HTR-8/SVneo (cell line): Measurements from ENCODE around the gene MEIOB.
A peak's percentile ranks its signal among the peaks of the same experiment; 100 is the strongest.
"Not testable (repeated sequence)": the region's sequence is repeated elsewhere in the genome, so short reads cannot be mapped to it uniquely, and the experiment has no call there.

Experiments
- DNase-seq: peaks from one replicate; pipeline ENCODE4 v3.0.0; 2011; ENCODE audit warnings: low spot score, mixed read lengths; ENCODE audit not compliant: insufficient read length
- FAIRE-seq: peaks from 2 replicates; lab custom pipeline; 2011; peaks lifted over from hg19 to GRCh38; lab: Jason Lieb, UNC

Gene MEIOB

GRCh38 chr16:1817716-1818115 lies 54.2 kb downstream of the MEIOB start:
- no peak for DNase-seq
- FAIRE-seq: no peak

- FAIRE-seq: no peak
- no peak for DNase-seq
Observed at GRCh38 chr16:1817276-1817589, 54.7 kb downstream of the MEIOB start.

DNA sequence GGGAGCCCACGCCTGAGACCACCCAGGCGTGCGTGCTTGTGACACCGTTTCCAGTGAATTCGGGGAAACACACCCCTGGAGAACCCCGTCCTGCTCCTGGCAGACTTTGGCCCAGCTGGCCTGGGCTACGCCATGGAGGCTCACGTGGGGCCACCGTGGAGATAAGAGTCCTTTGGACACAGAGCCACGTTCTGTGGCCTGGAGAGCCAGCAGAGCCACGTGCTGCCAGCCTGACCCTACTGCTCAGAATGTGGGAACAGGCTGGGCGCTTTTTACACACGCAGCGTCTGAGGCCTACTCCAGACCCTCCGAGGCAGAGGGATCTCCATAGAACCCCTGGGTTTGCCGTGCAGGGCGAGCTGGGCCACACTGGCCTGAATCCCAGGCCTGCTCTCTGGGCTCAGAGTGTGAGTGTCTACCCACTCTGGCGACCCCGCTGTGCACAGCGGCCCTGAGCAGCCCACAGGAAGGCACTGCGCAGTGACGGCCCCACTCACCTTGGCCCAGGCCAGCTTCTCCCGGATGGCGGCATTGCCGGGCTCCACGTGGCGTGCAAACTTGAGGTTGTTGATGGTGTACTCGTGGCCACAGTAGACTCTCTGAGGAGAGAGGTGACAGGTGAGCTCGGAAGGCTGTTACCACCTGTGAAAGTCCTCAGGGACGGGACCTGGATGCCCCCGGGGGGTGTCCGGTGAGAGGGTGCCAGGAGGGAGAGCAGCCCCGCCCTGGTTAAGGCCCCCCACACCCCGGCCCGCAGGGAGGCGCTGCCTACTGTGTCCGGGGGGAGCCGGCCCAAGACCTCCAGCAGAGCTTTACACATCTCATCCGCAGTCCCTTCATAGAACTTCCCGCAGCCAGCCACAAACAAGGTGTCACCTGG lies 55.3 kb downstream of the MEIOB start:
- FAIRE-seq (no peak), DNase-seq (no peak)

DNA sequence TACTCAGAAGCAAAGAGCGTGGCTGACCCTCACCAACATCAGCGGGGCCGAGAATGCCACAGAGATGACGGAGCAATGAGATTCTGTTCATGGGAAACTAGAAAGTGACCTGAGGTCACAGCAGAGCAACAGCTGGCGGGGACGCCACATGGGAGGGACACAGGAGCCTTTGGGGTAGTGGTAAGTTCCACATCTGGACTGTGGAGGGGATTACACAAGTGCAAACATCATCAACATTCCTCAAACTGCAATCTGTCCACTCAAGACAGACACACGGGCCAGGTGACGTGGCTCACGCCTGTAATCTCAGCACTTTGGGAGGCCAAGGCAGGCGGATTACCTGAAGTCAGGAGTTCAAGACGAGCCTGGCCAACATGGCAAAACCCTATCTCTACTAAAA lies 56.5 kb downstream of the MEIOB start:
- FAIRE-seq: no peak
- DNase-seq: no peak

DNA sequence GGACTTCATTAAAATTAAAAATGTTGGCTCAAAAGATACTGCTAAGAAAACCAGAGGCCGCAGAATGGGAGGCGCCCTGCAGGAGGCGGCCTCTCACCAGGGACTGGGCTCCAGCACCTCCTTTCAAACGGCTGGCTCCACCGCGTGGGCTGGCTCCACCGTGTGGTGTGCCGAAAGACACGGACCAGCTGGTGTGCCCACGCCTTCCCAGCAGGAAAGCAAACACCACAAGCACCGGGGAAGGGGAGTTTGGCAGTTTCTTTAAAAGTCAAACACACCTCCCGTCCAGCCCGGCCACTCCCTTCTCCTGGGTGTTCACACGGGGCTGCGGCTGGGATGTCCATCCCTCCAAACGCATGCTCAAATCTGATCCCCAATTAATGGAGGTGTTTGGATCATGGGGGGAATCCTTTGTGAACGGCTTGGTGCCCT lies 59.2 kb downstream of the MEIOB start:
- DNase-seq: peak; percentile 15
- FAIRE-seq: no peak

DNA sequence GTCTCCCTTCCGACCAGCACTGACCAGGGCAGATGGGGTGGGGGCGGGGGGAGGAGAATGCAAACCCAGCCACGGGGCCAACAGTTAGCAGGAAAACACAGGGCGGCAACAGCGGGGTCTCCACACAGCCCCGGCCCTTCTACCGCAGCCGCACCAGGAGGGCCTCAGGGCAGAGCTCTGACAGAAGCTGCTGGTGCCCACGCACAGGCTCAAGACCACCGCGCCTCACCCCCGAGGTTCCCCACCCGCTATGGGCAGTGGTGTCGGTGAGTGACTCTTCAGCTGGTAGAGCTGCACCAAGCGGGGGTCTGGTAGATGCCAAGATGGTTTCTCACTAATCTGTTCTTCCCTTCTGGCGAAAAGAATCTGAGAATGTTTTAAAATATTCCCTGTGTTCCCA lies 61.4 kb downstream of the MEIOB start:
- DNase-seq (no peak), FAIRE-seq (no peak)

DNA sequence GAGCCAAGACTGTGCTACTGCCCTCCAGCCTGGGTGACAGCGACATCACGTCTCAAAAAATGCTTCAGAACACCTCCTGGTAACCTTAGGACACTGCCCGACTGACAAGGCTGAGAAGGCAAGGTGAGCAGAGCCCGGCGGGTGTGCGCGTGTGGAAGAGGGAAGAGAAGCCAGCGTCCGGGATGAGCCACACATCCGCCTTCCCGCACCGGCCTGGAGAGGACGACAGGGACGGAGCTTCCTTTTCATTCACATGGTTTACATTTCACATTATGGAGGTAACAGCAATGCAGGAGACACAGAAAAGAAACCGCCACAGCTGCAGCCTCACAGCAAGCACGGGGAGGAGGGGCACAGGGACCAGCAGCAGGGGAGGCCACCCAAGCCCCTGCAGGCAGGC lies 61.9 kb downstream of the MEIOB start:
- no peak for FAIRE-seq
- no peak for DNase-seq

DNA sequence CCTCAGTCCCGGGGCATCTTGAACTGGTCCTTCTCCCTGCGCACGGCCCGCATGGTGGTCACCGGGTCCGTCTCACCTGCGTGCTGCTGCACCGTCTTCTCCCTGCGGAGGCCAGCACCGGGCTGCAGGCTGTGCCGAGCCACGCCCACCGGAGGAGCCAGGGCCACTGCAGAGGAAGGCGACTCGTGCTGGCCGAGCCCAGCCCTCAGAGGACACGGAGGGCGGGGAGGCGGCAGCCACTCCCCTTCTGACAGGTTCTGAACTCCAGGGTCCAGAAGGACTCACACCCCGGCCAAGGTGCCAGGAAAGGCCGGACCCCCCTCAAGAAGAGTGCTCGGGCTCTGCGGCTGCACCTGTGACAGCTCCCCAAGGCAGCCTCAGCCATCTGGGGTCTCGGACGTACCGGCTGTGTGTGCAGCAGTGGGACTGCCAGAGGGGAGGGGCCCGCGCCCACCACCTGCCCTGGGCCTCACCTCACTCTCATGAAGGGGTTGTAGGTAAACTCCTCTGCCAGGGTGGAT lies 62.6 kb downstream of the MEIOB start:
- FAIRE-seq: no peak
- no peak for DNase-seq

- FAIRE-seq (no peak), DNase-seq (no peak)
Observed at GRCh38 chr16:1808691-1809090, 63.3 kb downstream of the MEIOB start.

DNA sequence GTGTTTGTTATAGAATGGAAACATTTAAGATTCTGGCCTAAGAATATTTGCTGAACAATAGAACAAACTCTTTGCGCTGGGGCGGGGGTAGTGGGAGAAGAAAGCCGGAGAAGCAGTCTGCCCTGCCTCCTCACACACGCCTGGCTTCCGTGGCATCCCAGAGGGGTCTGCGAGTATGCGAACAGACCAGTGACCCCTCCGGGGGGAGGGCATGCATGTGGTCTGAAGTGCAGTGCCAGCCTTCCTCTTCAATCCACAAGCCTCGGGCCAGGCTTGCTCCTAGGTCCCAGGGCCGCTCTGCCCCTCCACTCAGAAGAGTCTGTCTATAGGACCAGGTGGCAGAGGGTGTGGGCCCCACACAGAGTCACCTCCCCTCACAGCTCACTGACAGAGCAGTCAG lies 64.3 kb downstream of the MEIOB start:
- FAIRE-seq: peak; percentile 49
- DNase-seq: no peak

- no peak for DNase-seq
- FAIRE-seq: no peak
Observed at GRCh38 chr16:1800701-1801100, 71.3 kb downstream of the MEIOB start.

GRCh38 chr16:1799263-1799662 lies 72.7 kb downstream of the MEIOB start:
- DNase-seq, FAIRE-seq: not testable (repeated sequence)

DNA sequence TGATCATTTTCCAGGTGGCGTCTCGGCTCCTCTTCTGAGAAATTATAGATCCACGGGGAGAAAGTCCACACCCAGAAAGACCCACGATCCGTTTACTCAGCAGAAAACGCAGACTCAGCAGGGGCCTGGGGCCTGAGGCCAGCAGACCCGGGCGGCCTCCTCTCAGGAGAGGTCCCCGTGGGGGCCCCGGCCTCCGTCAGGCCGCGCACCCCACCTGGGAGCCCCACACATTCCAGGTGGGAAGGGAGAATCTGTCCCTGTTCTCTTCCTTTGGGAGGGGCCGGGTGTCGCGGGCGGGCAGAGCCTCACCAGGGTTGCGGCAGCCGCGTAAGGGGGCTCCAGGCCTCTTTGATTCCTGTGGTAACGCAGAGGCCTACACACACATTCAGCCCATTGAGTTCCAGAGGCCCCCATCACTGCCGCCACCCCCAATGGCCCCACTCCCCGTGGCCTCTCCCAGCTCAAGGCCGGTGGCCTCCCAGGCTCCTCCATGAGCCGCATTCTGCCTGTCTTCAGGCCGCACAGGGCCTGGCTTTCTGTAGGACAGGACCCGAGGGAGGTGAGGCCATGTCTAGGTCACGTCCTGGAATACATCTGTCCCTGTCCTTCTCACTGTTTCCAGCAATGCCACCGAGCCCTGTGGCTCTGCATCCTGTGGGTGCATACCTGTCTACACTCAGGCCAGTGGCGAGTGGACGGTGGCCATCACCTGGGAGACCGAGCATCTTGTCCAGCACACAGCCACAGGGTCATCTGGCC lies 76.9 kb downstream of the MEIOB start:
- DNase-seq: no peak
- FAIRE-seq: no peak

GRCh38 chr16:1794221-1794871 lies 77.6 kb downstream of the MEIOB start:
- DNase-seq (no peak), FAIRE-seq (no peak)

GRCh38 chr16:1793578-1794220 lies 78.3 kb downstream of the MEIOB start, which contains the start of gene IGFALS:
Gene IGFALS (minus strand): TSS chr16:1793705. CDS start chr16:1793652, 53 bp downstream.
- no peak for DNase-seq
- no peak for FAIRE-seq

DNA sequence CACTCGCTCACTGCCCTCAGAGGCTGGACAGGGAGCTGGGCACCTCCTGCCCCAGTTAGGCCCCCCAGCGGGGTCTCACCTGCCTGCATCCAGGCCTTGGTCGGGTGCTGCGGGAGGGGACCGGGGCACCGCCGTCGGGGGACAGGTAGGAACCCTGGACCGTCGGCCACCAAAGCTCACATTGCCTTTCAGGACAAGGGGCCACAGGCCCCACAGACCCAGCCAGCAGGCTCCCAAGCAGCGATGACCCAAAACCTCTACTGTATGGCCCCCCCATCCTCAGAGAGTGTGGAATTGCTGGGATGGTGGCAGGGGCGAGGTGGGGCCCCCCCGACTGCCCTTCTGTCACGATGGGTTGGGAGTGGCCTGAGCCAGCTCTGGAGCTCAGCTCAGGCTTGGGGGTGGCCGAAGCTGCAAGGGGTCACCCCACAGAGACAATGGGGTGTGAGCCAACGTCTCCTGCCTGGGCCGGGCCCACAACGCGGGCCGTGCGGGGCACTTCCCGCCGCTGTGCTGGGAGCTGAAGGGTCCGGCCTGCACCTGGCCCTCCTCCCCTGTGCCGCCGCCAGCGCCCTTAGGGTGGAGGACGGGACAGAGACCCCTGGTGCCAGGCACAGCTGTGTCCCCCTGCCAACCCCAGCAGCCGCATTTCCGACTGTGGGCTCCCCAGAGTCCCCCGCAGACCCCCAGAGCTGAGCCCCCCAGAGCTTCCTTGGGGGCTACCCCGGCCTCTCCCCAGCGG lies 79.0 kb downstream of the MEIOB start:
- no peak for DNase-seq
- no peak for FAIRE-seq

- no peak for DNase-seq
- FAIRE-seq: no peak
Observed at GRCh38 chr16:1791943-1792812, 79.8 kb downstream of the MEIOB start.

DNA sequence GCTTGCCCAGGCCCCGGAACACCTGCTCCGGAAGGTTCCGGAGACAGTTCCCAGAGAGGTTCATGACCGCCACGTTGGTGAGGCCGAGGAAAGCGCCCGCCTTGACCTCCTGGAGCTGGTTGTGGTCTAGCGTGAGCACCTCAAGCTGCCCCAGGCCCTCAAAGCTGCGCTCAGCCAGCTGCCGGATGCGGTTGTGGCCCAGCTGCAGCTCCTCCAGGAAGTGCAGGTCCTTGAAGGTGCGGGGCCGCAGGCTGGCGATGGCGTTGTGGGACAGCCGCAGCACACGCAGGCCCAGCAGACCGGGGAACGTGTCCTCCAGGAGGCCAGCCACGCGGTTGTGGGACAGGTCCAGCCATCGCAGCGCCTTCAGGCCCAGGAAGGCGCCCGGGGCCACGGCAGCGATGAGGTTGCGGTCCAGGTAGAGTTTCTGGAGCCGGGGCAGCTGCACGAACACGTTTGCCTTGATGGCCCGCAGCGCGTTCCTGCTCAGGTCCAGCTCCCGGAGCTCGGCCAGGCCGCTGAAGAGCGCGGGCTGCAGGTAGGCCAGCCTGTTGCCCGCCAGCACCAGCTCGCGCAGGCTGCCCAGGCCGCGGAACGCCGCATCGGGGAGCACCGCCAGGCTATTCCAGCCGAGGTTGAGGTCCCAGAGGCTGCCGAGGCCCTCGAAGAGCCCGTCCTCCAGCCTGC lies 80.6 kb downstream of the MEIOB start:
- DNase-seq: no peak

More for the DNA sequence above, 80.6 kb downstream of the MEIOB start:
- FAIRE-seq: no peak
